ENCODE data around the gene WNT8B.

The WNT8B gene

DNA sequence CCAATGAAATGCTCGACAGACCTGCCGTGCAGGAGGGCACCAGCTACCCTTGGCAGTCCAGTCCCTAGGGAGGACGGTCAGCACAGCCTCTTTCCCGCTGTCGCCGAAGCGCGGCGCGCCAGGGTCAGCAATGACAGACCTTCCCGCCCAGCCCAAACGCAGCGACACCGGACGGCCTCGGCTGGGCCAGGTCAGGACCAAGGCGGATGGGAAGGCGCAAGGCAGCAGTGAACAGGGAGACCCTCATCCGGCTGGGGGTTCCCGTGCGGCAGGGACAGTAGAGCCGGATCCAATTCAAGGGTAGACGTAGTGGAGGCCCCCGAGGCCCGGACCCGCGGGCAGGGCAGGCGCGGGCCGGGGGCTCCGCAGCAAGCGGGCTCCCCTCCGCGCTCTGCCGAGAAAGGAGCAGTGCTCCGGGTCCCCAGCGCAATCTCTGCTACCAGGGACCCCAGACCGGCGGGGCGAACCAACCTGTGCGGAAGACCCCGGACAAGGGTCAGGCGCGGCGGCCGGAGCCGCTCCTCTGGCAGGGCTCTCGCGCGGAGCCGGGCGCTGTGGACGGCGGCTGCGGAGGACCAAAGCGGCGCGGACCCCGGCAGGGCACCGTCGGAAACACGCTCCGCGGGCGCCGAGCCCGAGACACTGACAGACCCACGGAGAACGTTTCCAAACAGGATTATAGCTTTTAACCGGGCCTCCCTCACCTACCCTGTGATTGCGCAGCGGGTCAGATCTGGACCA, 56.7 kb downstream of the WNT8B start, which contains the start of gene SEC31B:
SEC31B (minus strand) TSS at position 551 of the 741 bp plus-strand sequence. CDS start 2,909 bp downstream, outside the sequence.
- no peak for DNase-seq

- DNase-seq: no peak
Observed at GRCh38 chr10:100520811-100521210, 58.0 kb downstream of the WNT8B start.

DNA sequence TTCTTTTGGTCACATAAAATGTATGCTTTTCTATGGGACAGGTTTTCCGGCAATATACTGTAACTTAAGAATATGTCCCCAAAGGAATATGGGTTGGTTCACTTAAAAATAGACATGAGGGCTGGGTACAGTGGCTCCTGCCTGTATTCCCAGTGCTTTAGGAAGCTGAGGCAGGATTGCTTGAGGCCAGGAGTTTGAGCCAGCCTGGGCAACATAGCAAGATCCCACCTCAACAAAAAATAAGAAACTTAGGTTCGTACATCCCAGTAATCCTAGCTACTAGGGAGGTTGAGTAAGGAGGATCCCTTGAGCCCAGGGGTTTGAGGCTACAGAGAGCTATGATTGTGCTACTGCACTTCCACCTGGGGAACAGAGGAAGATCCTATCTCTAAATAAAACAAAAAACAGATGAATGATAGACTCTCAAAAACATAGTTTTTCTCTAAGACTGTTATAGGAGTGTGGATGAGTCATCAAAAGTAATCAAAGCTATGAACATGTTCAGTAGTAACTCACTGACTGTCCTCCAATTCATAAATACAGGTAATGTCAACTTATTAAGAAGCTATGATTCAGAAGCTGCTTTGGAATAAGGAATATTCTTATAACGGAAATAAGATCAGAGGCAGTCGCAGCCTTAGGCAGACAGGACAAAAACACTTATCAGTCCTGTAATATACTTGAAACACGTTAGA, 59.4 kb downstream of the WNT8B start:
- DNase-seq: no peak

DNA sequence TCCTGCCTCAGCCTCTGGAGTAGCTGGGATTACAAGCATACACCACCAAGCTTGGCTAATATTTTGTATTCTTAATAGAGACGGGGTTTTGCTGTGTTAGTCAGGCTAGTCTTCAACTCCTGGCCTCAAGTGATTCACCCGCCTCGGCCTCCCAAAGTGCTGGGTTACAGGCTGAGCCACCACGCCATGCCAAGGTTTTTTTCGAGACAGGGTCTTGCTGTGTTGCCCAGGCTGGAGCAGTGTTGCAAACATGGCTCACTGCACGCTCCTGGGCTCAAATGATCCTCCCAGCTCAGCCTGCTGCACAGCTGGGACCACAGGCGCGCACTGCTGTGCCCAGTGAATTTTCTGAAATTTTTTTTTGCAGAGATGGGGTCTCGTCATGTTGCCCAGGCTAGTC, 60.1 kb downstream of the WNT8B start:
- DNase-seq: no peak

- DNase-seq: no peak
Observed at GRCh38 chr10:100524206-100524605, 61.4 kb downstream of the WNT8B start.

DNA sequence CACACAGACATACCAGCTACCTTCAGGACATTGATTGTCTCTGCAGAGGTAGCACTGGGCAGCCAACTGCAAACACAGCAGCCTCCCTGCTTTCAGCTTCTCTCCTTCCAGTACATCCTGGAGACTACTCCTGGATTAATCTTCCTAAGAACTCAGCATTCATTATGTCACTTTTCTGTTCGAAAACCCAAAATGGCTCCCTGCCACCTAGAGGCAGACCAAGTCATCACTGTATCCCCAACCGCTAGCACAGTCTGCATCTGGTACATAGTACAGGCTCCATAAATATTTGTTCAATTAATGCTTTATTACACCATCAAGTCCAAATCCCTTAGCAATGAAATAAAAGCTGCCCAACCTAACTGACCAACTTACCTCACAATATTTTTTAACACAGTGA, 61.8 kb downstream of the WNT8B start:
- no peak for DNase-seq

DNA sequence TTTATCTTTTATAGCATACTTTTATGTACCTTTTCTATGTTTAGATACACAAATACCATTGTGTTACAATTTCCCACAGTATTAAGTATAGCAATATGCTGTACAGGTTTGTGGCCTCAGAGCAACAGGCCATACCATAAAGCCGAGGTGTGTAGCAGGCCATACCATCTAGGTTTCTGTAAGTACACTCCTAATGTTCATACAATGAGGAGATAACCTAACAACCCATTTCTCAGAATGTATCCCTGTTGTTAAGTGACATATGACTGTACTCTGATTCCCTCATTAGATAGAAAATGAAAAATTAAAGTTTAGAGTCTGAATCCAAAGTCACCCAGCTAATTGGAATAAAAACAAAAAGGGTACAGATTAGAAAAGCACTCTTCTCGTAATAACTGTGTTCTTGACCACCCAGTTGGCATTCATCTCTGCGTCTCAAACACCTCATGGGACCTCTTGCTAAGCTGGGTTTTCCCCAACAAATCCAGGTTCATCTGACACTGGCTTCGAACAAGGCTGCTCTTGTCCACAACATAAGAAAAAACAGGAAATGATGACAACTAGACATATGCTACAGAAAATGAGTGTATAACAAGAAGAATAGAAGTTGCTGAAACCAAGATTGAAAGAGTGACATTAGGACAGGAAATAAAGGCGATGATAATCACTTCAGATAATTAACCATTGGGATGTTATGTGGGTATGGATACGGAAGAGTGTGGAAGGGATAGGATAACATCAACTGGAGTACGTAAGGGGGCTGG, 65.5 kb downstream of the WNT8B start:
- DNase-seq: no peak

DNA sequence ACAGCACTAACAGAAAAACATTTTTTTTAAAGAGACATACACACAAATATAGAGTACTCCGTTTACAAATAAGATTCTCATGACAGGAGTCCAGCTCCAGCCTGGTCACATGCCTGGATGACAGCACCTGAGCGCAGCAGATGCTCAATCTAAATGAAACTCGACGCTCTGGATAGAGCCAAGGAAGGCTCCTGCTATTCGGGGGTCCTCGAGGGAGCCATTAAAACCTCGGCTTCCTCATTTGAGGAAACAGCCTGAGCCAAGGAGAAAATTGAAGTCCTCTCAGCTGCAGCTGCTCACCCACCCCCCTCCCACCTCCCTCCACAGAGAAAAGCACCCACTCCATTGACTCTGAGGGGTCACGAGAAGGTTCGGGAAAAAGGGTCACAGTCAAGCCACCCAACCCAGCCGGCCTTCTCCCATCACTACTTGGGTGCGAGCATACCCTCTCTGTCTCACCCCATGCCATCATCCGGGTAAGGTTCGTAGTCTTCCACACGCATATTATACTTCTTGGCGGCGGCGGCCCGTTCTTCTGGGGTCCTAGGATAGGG, 66.2 kb downstream of the WNT8B start:
- DNase-seq: no peak

DNA sequence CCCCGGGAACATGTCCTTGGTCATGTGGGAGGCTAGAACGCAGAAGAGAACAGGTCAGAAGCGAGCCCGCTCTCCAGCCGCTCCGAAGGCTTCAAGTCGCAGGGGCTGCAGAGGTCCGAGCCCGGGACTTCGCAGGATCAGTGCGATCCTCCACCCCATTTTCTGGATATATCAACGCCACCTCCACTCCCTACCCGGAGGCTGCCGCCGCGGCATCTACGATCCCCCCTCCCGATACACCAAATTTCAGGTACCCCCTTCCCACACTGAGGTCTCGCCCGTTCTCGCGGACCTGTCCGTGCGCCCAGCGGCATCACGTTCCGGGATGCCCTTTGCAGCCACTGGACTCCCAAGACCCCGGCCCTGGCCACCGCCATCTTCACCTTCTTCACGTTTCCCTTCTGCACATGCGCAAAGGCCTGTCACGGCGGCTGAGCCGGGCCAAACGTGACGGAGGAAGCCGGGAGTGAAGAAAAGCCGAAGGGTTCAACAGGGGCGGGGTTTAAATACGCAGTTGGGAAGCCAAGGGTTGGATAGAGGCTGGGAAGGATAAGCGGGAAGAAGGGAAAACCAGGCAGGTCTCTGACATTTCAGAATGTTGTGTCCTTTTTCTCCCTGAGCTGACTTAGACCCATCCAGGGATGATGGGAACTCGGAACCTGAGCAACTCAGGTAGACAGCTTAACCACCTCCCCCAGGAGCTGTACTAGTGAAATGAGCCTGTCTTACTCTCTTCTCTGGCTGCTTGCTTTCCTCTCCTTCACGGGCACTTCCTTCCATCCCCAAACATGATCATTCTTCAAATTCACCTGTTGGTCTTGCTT, 66.9 kb downstream of the WNT8B start, which contains the start of gene NDUFB8:
NDUFB8 (minus strand) TSS at position 397 of the 824 bp plus-strand sequence; CDS start at position 377, 20 bp downstream.
- peak; percentile 18 for DNase-seq

- DNase-seq: no peak
Observed at GRCh38 chr10:100531761-100532160, 69.0 kb downstream of the WNT8B start.

All from NCI-H524 treated with DMSO at 0.1 percent for 48 hours (cell line).